GM21717 (cell line): ENCODE data around the gene HRC.
"Not testable (repeated sequence)": the region's sequence is repeated elsewhere in the genome, so short reads cannot be mapped to it uniquely, and the experiment has no call there.

Experiments
- ATAC-seq: cut with Tn5 transposase; IDR thresholded peaks from one replicate; pipeline ENCODE4 v1.9.1; 2021; ENCODE audit warnings: mild to moderate bottlenecking, moderate library complexity; ENCODE audit not compliant: unreplicated experiment

The HRC gene

DNA sequence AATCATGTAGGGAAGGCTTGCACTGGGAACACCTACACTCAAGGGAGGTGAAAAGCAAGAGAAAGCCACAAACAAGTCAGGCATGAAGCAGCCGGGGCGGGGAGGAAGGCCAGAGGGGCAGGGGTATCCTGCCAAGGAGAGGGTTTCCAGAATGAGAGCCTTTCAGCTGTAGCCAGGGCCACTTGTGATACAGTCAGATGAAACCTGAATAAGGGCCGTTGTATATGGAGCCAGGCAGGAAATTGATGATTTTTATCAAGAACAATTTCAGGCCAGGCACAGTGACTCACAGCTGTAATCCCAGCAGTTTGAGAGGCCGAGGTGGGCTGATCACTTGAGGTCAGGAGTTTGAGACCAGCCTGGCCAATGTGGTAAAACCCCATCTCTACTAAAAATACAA, 6.8 kb upstream of the HRC start:
- no peak for ATAC-seq

DNA sequence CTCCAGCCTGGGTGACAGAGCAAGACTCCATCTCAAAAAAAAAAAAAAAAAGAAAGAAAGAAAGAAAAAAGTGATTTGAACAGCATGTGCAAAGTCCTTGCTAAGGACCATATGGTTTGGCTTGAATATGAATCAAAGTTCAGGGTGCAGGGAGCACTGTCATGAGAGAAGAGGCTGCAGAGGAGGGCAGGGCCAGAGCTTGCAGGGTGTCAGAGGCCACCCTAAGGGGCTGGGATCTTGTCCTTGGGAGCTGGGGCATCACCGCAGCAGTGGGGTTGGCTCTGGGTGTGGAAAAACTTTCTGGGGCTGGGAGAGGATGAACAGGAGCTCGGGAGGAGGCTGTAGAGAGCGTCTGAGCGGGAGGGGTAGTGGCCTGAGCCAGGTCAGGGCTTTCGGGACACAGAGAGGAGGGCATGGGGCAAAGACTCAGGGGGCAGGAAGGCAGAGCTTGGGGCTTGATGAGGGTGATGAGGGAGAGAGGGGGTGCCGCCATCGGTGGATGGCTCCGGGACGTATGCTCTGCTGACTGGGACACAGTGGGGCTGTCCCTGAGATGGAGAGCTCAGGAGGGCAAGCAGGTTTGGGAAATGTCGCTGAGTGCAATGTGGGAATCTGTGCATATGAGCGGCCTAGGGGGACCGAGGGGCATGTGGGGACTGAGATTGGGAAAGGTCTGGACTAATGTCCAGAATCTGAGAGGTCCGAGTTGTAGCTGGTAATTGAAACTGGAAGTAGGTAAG, 5.4 kb upstream of the HRC start:
- ATAC-seq, result no peak

DNA sequence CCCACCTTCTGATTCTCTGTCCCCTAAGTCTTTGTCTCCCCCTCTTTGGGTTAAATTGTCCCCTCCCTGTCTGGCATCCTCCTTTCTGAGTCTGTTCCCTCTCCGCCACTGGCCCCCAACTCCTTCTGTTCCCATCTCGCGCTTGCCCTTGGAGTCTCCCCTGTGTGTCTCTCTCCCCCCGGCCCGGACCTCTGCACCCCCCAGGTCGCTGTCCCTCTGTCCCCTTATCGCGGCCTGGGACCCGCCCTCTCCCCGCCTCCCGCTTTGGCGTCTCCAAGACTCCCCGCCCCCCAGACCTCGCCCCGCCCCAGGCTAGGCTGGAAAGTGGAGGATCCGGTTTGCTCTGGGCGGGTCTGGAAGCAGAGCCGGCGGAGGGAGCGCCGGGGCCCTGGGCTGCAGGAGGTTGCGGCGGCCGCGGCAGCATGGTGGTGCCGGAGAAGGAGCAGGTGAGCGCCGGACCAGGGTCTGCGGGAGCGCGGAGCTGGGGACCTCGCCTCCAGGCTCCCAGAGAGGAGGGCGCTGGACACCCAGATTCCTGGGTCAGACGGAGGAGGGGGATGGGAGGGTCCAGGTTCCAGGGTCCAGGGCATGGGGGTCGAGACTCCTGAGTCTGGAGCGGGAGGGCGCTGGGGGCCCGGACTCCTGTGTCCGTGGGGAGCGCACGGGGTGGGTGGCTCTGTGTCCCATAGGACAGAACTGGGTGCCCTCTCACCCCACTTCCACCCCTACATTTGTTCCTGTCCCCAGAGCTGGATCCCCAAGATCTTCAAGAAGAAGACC, 2.4 kb upstream of the HRC start, which contains the start of gene TRPM4:
Gene TRPM4, plus strand, starts transcription at position 348 of the 780 bp plus-strand sequence. Its CDS starts 75 bp downstream, at position 423.
- no peak for ATAC-seq

DNA sequence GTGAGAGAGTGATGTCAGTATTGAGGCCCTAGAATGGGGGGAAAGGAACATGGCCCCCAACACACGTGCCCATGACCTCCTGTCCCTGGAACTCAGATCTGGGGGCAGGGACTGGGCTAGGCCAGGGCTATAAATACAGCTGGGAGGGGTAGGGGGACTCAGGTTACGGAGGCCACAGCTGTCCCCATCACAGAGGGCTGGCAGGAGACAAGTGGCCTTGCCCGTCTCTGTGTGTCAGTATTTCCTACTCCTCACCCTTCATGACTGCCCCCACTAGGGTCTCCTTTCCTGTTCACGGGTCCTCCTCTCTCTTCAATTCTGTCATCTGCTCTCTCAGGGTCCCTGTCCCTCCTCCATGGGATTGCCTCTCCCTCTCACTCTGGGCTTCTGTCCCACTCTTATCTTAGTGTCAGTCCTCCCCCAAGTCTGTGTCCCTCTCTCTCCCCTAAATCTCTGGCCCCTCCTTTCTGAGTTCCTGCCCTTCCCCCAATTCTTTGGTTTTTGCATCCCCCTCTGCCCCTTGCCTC, 687 bp upstream of the HRC start:
- ATAC-seq, result no peak

DNA sequence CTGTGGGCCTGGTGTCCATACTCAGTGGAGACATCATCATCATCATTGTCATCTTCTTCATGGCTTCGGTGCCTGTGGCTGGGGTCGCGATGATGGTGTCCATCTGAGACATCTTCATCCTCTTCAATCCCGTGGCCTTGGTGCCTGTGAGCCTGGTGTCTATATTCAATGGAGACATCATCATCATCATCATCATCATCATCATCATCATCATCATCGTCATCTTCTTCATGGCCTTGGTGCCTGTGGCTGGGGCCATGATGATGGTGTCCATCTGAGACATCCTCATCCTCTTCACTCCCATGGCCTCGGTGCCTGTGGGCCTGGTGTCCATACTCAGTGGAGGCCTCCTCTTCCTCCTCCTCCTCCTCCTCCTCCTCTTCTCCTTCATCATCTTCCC, 917 bp downstream of the HRC start:
- ATAC-seq, result no peak

DNA sequence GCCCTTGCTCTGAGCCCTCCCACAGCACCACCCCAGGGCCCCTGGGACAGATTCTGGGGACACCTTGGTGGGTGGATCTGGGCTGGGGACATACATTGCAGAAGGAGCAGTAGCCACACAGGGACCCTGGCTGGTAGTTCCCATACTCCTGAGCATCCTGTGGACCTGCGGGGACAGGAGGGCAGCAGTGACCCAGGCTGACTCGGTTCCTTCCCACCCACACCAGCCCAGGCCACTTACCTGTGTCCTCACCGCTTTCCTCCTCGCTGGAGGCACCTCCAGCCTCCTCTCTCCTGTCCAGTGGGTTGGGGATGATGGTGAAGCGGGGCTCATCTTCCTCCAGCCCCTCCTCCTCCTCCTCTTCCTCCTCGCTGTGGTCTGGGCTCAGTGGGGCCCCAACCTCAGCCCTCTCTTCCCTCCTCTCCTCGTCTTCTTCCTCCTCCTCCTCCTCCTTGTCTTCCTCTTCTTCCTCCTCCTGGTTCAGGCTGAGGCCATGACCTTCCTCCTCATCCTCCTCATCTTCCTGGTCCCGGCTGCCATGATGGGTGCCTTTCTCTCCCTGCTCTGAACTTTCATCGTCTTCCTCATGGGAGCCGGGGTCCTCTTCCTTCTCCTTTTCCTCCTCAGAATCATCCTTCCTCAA, 1.9 kb downstream of the HRC start:
- no peak for ATAC-seq

DNA sequence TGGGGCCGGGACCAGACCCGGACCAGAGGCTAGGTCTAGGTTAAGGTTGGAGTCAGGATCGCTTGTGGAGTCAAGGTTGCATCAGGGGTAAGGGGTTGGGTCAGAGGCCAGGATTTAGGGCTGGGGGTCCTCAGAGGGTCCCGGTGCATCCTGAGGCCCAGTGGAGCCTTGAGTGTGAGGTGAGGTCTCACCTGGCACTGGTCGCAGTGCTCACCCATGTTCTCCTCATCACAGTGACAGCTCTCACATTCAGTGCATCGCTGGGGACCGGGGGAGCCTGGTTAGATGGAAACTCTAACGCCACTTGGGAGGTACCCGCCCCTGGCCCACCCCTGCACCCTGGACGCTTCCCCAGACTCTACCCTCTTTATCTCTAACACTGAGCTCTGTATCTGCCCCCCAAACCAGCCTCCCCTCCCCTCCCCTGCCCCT, 3.1 kb downstream of the HRC start:
- ATAC-seq, result no peak

DNA sequence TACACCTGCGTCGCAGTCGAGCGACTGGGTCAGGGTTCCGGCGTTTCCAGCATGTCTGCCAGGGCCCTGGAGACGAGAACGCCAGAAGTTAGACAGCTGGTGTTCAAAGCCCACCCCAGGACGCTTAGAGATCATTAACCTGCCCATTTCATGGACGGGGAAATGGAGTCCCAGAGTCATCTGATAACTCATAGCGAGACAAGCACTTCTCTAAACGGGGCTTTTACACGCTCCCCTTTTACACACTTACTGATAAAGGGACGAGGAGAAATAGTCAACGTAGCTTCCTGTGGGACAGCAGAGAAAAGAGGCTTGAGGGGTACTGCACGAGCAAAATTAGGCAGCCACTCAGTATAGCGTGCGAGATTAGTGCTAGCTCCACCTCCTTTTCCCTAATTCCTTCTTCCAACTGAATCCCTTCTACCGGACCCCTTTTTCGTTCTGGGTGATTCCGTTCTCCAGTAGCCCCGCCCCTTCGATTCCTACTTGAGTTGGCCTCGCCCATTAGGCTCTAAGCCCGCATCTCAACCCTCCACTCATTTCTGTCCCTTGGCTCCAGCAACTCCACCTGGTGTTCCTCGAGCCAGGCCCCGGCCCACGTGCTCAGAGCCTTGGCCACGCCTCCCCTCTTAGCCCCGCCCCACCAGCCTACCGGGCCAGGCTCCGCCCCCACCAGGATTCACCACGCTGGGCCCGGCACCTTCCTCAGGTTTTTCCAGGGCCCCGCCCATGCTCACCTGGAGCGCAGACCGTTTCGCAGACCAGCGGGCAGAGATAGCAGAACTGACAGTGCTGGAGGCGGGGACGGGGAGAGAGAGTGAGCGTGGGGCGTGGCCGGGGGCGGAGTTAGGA, 3.7 kb downstream of the HRC start:
- no peak for ATAC-seq

DNA sequence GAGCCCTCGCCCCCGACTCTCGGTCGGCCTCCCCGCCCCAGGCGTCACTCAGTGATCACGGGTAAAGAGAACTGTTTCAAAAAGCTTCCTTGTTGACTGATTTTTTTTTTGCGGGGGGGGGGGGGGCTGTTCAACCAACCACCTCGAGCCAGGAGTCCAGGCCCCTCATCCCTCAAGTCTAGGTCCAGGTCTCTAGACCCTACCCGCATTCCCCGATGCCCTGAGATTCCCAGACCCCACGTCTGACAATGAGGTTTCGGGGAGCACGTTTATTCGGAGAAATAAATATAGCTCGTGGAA, 4.3 kb downstream of the HRC start:
- no peak for ATAC-seq

DNA sequence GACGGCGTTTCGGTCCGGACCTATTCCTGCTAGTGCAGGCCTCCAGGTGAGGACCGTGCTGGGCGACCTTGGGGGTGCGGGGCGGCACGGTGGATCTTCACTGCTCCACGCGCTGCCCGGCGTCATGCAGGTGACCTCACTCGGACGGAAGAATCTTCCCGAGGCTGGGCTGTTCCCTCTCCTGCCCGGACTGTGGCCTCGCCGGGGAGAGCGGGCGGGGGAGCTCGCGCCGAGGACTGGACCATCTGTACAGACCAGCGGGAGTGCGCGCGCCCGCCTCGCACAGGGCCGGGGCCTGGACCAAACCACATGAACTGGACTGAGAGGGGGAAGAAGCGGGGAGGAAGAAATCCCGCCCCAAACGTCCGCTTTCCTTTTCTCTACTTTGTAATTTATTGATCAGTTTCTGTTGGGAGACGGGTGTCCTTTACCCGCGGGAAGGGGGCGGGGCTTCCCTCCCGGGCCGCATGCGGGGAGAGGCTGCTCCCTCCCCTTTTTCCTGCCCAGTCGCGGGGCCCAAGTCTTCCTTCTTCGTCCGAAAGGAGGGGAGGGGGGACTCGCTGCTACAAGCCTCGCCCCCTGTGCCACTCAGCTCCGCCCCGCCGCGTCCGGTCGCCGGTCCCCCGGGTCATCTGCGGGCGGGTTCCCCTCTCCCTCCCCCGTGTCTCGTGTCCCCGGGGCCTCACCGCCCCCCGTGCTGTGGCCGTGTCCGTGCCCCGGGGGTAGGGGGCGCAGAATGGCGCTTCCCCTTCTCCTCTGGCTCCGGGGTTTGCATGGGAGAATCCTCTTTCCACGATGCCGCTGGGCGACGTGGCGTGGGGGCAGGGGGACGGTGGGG, 4.9 kb downstream of the HRC start:
- no peak for ATAC-seq

DNA sequence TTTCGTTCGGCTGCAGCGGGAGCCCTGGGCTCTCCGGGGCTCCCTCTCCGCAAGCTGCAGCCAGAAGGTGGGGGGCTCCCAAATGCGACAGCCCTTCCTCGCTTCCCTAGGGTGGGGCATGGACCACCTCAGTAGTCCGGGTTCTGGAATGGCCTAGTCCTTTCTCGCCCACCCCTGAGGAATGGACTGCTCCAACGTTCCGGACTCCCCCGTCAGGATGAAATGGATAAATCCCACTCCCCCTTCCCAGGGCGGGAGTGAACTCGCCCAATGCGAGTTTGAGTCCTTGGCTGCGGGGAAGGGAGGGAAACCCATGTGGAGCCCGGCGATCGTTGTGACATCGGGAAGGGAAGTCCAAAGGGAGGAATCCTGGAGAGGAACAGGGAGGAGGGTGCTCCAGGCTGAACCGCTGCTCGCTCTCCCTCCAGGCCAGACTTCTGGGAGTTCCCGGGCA, 5.5 kb downstream of the HRC start:
- ATAC-seq, result no peak

DNA sequence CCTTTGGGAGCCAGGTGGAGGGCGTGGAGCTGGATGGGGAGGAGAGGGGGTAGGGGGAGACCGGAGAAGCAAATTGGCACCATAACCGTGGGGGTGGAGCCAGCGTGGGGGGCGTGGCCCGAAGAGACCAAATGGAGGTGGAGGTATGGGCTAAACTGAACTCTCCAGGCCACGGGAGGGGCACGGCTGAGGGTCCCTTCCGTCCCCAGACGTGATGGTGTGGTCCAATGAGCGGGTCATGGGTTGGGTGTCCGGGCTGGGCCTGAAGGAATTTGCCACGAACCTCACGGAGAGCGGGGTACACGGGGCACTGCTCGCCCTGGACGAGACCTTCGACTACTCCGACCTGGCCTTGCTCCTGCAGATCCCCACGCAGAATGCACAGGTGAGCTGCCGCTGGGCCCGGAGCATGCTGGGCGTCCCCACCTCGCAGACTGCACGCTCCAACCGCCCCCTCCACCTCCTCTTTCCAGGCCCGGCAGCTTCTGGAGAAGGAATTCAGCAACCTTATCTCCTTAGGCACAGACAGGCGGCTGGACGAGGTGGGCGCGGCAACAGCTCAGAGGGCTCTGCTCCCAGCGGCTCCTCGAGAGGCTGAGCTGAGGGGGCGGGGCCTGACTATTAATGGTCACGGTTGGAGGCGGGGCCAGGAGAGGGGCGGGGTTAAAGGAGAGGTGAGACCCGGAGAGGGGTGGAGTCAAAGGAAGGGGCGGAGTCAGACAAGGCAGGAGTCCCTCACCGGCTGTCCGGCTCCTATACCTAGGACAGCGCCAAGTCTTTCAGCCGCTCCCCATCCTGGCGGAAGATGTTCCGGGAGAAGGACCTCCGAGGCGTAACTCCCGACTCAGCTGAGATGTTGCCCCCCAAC, 6.2 kb downstream of the HRC start:
- ATAC-seq, result no peak

DNA sequence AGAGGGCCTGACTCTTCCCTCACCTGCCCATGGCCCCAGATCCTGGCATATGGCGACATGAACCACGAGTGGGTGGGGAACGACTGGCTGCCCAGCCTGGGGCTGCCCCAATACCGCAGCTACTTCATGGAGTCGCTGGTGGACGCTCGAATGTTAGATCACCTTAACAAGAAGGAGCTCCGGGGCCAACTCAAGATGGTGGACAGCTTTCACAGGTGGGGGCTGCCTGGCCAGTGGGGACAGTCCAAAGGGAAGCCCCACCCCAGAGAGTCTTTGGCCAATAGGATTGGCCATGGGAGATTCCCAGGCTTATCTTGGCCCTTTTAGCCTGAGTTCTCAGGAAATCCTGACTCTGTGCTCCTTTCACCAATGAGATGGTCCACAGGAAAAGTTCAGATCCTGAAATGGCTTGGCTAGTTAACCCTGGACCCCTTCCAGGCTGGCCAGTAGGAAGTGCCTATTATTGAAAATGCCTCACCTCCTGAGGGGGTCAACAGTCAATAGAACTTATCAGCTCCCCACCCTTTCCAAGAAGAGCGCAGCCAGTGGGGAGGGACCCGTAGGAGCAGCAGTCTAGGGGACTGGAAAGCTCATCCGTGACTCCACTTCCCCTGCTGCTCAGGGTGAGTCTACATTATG, 7.0 kb downstream of the HRC start:
- no peak for ATAC-seq

DNA sequence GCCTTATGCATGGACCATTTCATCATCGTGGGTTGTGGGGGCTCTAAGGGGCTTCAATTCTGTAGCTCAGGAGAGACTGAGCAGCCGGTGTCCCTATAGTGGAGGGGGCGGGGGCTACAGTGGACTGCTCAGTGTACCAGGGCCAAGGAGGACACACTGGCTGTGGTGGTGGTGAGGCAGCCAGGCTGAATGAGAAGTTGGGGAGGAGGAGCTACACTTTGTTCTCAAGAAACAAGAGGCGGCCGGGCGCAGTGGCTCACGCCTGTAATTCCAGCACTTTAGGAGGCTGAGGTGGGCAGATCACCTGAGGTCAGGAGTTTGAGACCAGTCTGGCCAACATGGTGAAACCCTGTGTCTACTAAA, 8.8 kb downstream of the HRC start:
- ATAC-seq, result not testable (repeated sequence)

DNA sequence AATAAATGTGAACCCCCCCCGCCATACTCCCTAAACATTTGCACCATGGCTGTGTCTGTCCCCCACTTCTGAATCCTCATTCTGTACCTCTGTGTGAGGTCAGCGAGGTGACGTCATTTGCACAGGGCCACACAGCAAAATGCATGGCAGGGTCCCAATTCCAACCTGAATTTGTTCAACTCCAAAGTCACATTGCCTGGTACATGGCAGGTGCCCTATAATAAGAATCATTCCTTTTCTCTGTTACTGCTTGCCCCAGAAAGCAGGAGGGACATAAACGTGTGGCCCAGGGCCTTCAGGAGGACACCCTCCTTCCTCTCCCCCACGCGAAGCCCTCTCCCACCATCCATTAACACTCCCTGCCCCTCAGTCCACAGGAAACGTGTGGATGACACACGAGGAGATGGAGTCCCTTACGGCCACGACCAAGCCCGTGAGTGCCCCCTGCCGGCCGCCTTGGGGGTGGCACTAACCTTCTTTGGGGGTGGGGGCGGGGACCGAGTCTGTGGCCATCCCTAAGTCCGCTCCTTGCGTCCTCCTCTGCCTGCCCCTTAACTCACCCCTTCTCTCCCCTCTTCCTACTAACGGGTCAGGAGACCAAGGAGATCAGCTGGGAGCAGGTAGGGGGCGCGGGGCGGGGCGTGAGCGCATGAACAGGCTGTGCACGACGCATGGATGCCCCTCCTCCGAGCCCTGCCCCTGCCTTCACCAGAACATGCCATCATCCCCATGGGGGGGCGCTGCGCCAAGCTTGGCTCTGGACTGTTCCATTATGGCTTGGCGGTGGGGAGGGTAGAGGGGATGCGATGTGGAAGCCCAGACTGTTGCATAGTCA, 9.4 kb downstream of the HRC start:
- no peak for ATAC-seq

DNA sequence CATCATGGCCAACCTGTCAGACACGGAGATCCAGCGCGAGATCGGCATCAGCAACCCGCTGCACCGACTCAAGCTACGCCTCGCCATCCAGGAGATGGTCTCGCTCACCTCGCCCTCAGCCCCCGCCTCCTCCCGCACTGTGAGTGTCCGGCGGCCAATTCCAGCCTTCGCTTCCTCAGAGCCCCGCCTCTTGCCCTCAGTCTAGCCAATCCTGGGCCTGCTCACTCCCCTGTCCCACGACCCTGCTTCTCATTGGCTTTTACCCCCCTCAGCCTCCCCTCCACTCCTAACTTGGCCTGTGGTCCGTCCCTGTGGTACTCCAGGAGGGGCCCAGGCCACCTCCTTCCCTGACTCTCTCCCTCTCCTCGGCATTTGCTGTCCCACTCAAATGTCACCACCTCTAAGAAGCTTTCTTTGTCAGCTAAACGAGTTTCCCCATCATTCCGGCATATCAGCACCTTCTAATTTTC, 12.3 kb downstream of the HRC start:
- no peak for ATAC-seq

DNA sequence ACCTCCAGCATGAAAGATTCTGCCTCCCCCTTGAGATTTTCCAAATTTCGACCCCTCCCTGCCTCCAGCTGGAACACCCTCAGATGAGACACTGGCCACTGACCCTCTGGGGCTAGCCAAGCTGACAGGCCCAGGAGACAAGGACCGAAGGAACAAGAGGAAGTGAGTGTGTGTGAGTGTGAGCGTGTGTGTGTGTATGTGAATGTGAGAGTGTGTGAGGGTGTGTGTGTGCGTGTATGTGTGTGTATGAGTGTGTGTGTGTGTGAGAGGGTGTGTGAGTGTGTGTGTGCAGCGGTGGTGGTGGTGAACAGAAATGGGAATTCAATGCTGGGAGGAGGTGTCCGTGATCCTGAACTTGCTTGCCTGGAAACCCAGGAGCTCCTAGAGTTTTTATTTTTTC, 13.8 kb downstream of the HRC start:
- no peak for ATAC-seq

DNA sequence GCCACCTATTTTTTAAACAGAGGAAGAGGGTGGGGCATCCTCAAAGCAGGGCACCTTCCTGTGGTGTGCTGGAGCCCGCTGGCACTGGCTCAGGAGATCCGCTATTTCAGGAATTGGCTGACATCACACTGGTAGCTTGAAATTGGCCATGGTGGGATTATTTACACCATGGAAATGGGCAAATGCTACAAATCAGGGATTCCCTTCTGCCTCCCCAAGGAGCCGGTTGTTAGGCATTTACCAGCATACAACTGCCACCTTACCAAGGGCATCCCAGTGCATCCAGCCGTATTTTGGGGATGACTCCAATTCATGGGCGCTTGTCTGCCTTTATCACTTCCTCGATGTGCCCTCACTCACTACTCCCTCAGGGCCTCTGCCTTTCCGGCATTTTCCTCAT, 14.2 kb downstream of the HRC start:
- ATAC-seq, result no peak
